Bronchial epithelial cell (primary cell): Measurements from ENCODE around the gene NUBPL. TPM values are rescaled to one million over a fixed set of nuclear protein-coding genes. Genes with fewer than 3 reads are reported as not detected.

Source experiments
- DNase-seq: peaks from one replicate; pipeline ENCODE4 v3.0.0-alpha.2; 2010; ENCODE audit warnings: low read depth
- FAIRE-seq: peaks from 2 replicates; lab custom pipeline; 2011; peaks lifted over from hg19 to GRCh38; lab: Jason Lieb, UNC
- H3K27me3 ChIP-seq: 2 replicates; pipeline ENCODE4 v1.5.1; 2011; ENCODE audit warnings: low read length; ENCODE audit not compliant: control insufficient read depth, insufficient read depth
- H3K36me3 ChIP-seq: 2 replicates; pipeline ENCODE4 v1.5.1; 2011; ENCODE audit warnings: low read length; ENCODE audit not compliant: control insufficient read depth, insufficient read depth
- H3K4me3 ChIP-seq: 2 replicates; pipeline ENCODE4 v1.5.1; 2011; ENCODE audit warnings: mild to moderate bottlenecking, low read depth, low read length, control low read depth
- total RNA-seq: library from RNA; depleted of rRNA; stranded (reverse); fragments of >200 nt; gene quantifications from 2 replicates; pipeline ENCODE4 v1.2.1, GENCODE V29; 2014
- TF ChIP-seq, protein P1 (sequence below): IDR thresholded peaks from 2 replicates; pipeline ENCODE4 v1.5.1; 2011; ENCODE audit warnings: mild to moderate bottlenecking, moderate library complexity, low read length, control low read depth, inconsistent platforms; ENCODE audit not compliant: insufficient read depth, severe bottlenecking

The NUBPL gene
- total RNA-seq, 1 donor from 2014 or later: 12.4 TPM

DNA sequence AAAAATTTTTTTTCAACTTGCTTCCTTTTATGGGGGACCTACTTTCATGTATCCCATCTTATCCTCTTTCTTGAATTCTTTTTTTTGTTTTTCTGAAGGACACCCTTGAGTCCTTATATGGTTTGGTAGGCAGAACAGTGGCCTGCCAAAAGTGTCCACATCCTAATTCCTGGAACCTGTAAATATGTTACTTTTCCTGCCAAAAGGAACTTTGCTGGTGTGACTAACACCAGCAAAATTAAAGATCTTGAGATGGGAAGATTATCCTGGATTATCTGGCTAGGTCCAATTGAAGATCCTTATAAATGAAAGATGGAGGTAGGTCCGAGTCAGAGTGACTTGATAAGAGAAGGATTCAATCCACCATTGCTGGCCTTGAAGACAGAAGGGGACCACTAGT is 5.3 kb downstream of the NUBPL start:
- DNase-seq: no peak
- no peak for FAIRE-seq
- Histone ChIP-seq H3K4me3 (no peak overlapping the region), H3K27me3 (no peaks in the 10 kb centered on the region), H3K36me3 (no peaks in the 10 kb centered on the region)
- TF ChIP-seq, protein P1, sequence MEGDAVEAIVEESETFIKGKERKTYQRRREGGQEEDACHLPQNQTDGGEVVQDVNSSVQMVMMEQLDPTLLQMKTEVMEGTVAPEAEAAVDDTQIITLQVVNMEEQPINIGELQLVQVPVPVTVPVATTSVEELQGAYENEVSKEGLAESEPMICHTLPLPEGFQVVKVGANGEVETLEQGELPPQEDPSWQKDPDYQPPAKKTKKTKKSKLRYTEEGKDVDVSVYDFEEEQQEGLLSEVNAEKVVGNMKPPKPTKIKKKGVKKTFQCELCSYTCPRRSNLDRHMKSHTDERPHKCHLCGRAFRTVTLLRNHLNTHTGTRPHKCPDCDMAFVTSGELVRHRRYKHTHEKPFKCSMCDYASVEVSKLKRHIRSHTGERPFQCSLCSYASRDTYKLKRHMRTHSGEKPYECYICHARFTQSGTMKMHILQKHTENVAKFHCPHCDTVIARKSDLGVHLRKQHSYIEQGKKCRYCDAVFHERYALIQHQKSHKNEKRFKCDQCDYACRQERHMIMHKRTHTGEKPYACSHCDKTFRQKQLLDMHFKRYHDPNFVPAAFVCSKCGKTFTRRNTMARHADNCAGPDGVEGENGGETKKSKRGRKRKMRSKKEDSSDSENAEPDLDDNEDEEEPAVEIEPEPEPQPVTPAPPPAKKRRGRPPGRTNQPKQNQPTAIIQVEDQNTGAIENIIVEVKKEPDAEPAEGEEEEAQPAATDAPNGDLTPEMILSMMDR: no peak

DNA sequence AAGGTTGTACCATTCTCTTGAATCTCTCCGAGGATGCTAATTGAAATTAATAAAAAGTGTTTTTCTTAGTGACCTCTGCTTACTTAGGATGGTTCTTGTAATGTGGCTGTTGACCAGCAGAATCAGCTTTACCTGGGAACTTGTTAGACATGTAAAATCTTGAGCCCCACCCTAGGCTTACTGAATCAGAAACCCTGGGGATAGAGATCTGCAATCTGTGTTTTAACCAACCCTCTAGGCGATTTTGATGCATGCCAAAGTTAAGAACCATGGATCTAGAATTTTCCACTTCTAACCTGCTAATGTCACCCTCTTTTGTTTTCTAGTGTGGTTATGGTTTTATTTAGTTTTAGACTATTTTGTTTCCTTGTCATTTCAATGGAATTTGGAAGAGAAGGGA is 6.5 kb downstream of the NUBPL start:
- TF ChIP-seq, protein P1: no peak
- DNase-seq (peak; percentile 18), FAIRE-seq (no peak)
- no peak overlapping the region for H3K4me3 ChIP-seq
- H3K27me3 ChIP-seq: no peaks in the 10 kb centered on the region
- no peaks in the 10 kb centered on the region for H3K36me3 ChIP-seq

DNA sequence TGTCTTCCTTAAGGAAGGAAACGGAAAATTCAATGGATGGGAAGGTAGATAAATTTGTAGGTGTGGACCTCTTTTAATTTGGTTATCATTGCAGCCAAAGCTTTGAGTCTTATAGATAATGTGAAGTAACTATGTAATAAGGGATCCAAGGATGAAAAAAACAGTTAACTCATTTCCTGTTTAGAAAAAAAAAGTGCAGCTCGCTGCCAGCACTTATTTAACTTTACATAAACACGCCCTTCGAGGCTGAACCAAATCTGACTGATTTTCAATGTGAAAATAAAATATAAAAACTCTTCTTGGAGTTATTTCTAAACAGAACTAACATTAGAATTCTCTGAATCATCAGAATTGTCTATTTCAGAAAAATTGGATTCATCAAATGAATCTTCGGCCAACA is 7.0 kb downstream of the NUBPL start:
- Histone ChIP-seq H3K36me3 (no peaks in the 10 kb centered on the region), H3K4me3 (no peak overlapping the region), H3K27me3 (no peaks in the 10 kb centered on the region)
- DNase-seq (no peak), FAIRE-seq (no peak)
- TF ChIP-seq, protein P1: no peak

DNA sequence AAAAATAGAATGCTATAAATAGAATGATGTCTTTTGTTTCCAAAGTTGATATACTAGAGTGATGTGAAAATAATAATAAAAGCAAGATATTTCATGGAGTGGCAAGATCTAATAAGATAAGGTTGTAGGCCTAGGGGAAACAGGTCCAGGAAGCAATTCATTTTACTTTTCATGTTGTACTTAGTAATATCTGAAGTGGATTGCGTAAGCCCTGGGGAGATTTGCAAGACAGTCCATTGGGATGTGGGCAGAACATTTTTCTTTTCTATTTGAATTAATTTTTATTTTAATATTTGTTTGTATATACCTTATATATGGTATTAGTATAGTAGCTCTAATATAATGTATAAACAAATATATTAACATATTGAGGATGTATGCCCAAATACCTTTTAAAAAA is 7.5 kb downstream of the NUBPL start:
- H3K27me3 ChIP-seq: no peaks in the 10 kb centered on the region
- FAIRE-seq: no peak

DNA sequence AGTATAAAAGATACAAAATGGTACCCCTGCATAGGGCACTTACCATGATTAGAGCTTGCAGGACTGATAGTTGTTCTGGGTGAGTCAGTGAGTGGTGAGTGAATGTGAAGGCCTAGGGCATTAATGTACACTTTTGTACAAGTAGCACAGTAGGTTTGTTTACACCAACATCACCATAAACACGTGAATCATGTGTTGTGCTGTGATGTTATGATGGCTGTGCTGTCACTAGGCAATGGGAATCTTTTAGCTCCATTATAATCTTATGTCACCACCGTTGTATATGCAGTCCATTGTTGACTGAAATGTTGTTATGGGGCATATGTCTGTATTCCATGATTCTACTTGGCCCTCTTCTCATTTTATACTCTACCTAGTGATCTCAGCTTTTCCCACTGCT is 11.8 kb downstream of the NUBPL start:
- DNase-seq: peak; percentile 13
- Histone ChIP-seq H3K27me3 (no peaks in the 10 kb centered on the region), H3K4me3 (no peak overlapping the region), H3K36me3 (no peaks in the 10 kb centered on the region)
- TF ChIP-seq, protein P1: no peak
- no peak for FAIRE-seq

More for the DNA sequence above, 7.5 kb downstream of the NUBPL start:
- DNase-seq: peak; percentile 40
- Histone ChIP-seq H3K36me3 (no peaks in the 10 kb centered on the region), H3K4me3 (no peak overlapping the region)
- TF ChIP-seq, protein P1: no peak

DNA sequence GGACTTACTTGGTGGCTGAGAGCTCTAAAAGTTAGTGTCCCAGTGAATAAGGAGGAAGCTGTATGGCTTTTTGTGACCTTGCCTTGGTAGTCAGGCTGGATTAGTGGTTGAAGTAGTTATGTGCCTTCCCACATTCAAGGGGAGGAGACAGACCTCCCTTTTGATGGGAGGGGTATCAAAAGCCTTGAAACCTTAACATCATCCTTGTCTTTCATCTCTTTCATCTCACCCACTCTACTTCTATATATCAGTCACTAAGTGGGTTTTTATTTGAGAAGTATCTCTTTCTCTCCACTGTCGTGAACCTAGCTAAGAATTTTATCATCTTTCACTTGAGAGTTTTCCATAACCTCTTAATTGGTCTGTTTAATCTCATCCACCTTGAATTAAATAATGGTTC is 15.7 kb downstream of the NUBPL start:
- Histone ChIP-seq H3K36me3 (no peaks in the 10 kb centered on the region), H3K27me3 (no peaks in the 10 kb centered on the region), H3K4me3 (no peak overlapping the region)
- DNase-seq (no peak), FAIRE-seq (no peak)
- TF ChIP-seq, protein P1: no peak
